Panc1 (cell line): ENCODE data around the gene AKAP6.

ENCODE experiments used
- CTCF ChIP-seq: fragments of 450-650 bp; IDR thresholded peaks from 2 replicates; pipeline ENCODE4 v1.5.1; 2017; ENCODE audit warnings: mild to moderate bottlenecking
- POLR2AphosphoS5 ChIP-seq: IDR thresholded peaks from 2 replicates; pipeline ENCODE4 v1.6.1; 2012; ENCODE audit warnings: mild to moderate bottlenecking, low read depth, low read length, moderate library complexity

GRCh38 chr14:32525591-32525990 lies 196.5 kb downstream of the AKAP6 start:
- TF ChIP-seq CTCF (no peak), POLR2AphosphoS5 (no peak)
